ENCODE results near the gene PCDHGA6. TPM values are rescaled to one million over a fixed set of nuclear protein-coding genes. Genes with fewer than 3 reads are reported as not detected.

PCDHGA6 gene
- total and polyA plus RNA-seq, 7 donors = 0.03 to 2.5 (median 1.3) TPM

- Histone ChIP-seq H3K36me3 (ENCODE audit: insufficient read depth in 1 of 2, low read depth in 1 of 2) (no peaks in the 10 kb centered on the region), H3K27ac (no peak overlapping the region), H3K27me3 (ENCODE audit: insufficient read depth in 3 of 3, low read length in 2 of 3) (peaks cover 0 to 9% (median 6%) of the 10 kb centered on the region in 3 donors), H3K9me3 (peaks cover 10% of the 10 kb centered on the region), H3K4me3 (no peak overlapping the region), H3K4me1 (no peaks in the 10 kb centered on the region)
- WGBS, 3 donors = 55 to 59% (median 57%) methylated on average over 53 of the region's 53 CpGs
- intact Hi-C loops (cut with DNase I) = loop anchor here in 1 of 2 donors (5.0 kb wide), 1 partner anchor 44 kb away; no protein-coding TSS in a partner anchor
- TF ChIP-seq, protein P1, sequence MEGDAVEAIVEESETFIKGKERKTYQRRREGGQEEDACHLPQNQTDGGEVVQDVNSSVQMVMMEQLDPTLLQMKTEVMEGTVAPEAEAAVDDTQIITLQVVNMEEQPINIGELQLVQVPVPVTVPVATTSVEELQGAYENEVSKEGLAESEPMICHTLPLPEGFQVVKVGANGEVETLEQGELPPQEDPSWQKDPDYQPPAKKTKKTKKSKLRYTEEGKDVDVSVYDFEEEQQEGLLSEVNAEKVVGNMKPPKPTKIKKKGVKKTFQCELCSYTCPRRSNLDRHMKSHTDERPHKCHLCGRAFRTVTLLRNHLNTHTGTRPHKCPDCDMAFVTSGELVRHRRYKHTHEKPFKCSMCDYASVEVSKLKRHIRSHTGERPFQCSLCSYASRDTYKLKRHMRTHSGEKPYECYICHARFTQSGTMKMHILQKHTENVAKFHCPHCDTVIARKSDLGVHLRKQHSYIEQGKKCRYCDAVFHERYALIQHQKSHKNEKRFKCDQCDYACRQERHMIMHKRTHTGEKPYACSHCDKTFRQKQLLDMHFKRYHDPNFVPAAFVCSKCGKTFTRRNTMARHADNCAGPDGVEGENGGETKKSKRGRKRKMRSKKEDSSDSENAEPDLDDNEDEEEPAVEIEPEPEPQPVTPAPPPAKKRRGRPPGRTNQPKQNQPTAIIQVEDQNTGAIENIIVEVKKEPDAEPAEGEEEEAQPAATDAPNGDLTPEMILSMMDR (IDR thresholded peaks at IDR 0.05) = no peak
- ATAC-seq (no peak), DNase-seq (no peak)
Measured at GRCh38 chr5:141427783-141428426, 54.2 kb downstream of the PCDHGA6 start.

Other genes starting within 250 kb of the PCDHGA6 start
Only the 30 nearest of the 36 such genes appear.
- under 1 TPM in 3 of 4 donors, not detected in 1; 0.15 to 0.58 (median 0.20) TPM for gene PCDHB9, start 186.7 kb upstream of the PCDHGA6 start, total RNA-seq
- under 1 TPM; 0.09 to 0.15 (median 0.13) TPM for gene PCDHB9, start 186.7 kb upstream of the PCDHGA6 start, polyA plus RNA-seq
- gene PCDHB10, start 181.5 kb upstream of the PCDHGA6 start, total RNA-seq = under 1 TPM; 0.26 to 0.29 (median 0.26) TPM
- under 1 TPM; 0.13 to 0.17 (median 0.14) TPM for gene PCDHB10, start 181.5 kb upstream of the PCDHGA6 start, polyA plus RNA-seq
- 1 to 10 TPM in 2 of 4 donors, under 1 TPM in 2; 0.86 to 1.8 (median 1.1) TPM for gene PCDHB11, start 174.3 kb upstream of the PCDHGA6 start, total RNA-seq
- gene PCDHB11, start 174.3 kb upstream of the PCDHGA6 start, polyA plus RNA-seq = under 1 TPM; 0.08 to 0.13 (median 0.13) TPM
- gene PCDHB12, start 165.2 kb upstream of the PCDHGA6 start, total RNA-seq = under 1 TPM; 0.44 to 0.96 (median 0.83) TPM
- gene PCDHB12, start 165.2 kb upstream of the PCDHGA6 start, polyA plus RNA-seq = under 1 TPM; 0.10 to 0.21 (median 0.21) TPM
- gene PCDHB13, start 160.0 kb upstream of the PCDHGA6 start, total RNA-seq = under 1 TPM; 0.44 to 0.81 (median 0.62) TPM
- under 1 TPM; 0.06 to 0.26 (median 0.18) TPM for gene PCDHB13, start 160.0 kb upstream of the PCDHGA6 start, polyA plus RNA-seq
- under 1 TPM; 0.48 to 0.75 (median 0.50) TPM for gene PCDHB14, start 150.5 kb upstream of the PCDHGA6 start, total RNA-seq
- gene PCDHB14, start 150.5 kb upstream of the PCDHGA6 start, polyA plus RNA-seq = under 1 TPM; 0.20 to 0.51 (median 0.32) TPM
- 1 to 10 TPM in 2 of 4 donors, under 1 TPM in 2; 0.50 to 2.5 (median 0.91) TPM for gene PCDHB15, start 128.5 kb upstream of the PCDHGA6 start, total RNA-seq
- gene PCDHB15, start 128.5 kb upstream of the PCDHGA6 start, polyA plus RNA-seq = under 1 TPM; 0.44 to 0.58 (median 0.45) TPM
- under 1 TPM in 2 of 4 donors, not detected in 2; 0.19 to 0.32 TPM for gene SLC25A2, start 69.8 kb upstream of the PCDHGA6 start, total RNA-seq
- gene SLC25A2, start 69.8 kb upstream of the PCDHGA6 start, polyA plus RNA-seq = under 1 TPM in 1 of 3 donors, not detected in 2; 0.04 TPM
- gene TAF7, start 53.1 kb upstream of the PCDHGA6 start, total RNA-seq = 100 to 1,000 TPM in 2 of 4 donors, 10 to 100 TPM in 2; 92.9 to 139 (median 117) TPM
- 100 to 1,000 TPM; 112 to 249 (median 139) TPM for gene TAF7, start 53.1 kb upstream of the PCDHGA6 start, polyA plus RNA-seq
- gene PCDHGA1, start 43.4 kb upstream of the PCDHGA6 start, total RNA-seq = 1 to 10 TPM in 1 of 4 donors, under 1 TPM in 3; 0.51 to 1.4 (median 0.65) TPM
- 1 to 10 TPM in 1 of 3 donors, under 1 TPM in 2; 0.27 to 2.1 (median 0.56) TPM for gene PCDHGA1, start 43.4 kb upstream of the PCDHGA6 start, polyA plus RNA-seq
- 1 to 10 TPM; 1.2 to 1.8 (median 1.6) TPM for gene PCDHGA2, start 35.1 kb upstream of the PCDHGA6 start, total RNA-seq
- 1 to 10 TPM in 1 of 3 donors, under 1 TPM in 2; 0.22 to 1.1 (median 0.25) TPM for gene PCDHGA2, start 35.1 kb upstream of the PCDHGA6 start, polyA plus RNA-seq
- gene PCDHGA3, start 30.1 kb upstream of the PCDHGA6 start, total RNA-seq = 1 to 10 TPM in 3 of 4 donors, under 1 TPM in 1; 0.97 to 2.4 (median 1.7) TPM
- under 1 TPM; 0.33 to 0.67 (median 0.34) TPM for gene PCDHGA3, start 30.1 kb upstream of the PCDHGA6 start, polyA plus RNA-seq
- 1 to 10 TPM in 2 of 4 donors, under 1 TPM in 2; 0.71 to 1.8 (median 1.2) TPM for gene PCDHGB1, start 23.8 kb upstream of the PCDHGA6 start, total RNA-seq
- under 1 TPM; 0.08 to 0.22 (median 0.12) TPM for gene PCDHGB1, start 23.8 kb upstream of the PCDHGA6 start, polyA plus RNA-seq
- gene PCDHGA4, start 18.9 kb upstream of the PCDHGA6 start, total RNA-seq = 1 to 10 TPM in 3 of 4 donors, under 1 TPM in 1; 0.84 to 2.4 (median 2.2) TPM
- gene PCDHGA4, start 18.9 kb upstream of the PCDHGA6 start, polyA plus RNA-seq = under 1 TPM; 0.14 to 0.47 (median 0.40) TPM
- gene PCDHGB2, start 13.9 kb upstream of the PCDHGA6 start, total RNA-seq = 1 to 10 TPM; 1.2 to 2.4 (median 1.9) TPM
- gene PCDHGB2, start 13.9 kb upstream of the PCDHGA6 start, polyA plus RNA-seq = under 1 TPM; 0.10 to 0.67 (median 0.65) TPM
- gene PCDHGA5, start 9.7 kb upstream of the PCDHGA6 start, total RNA-seq = 1 to 10 TPM in 2 of 4 donors, under 1 TPM in 2; 0.84 to 2.0 (median 1.2) TPM
- under 1 TPM; 0.07 to 0.38 (median 0.35) TPM for gene PCDHGA5, start 9.7 kb upstream of the PCDHGA6 start, polyA plus RNA-seq
- 1 to 10 TPM in 3 of 4 donors, under 1 TPM in 1; 0.92 to 2.0 (median 1.2) TPM for gene PCDHGB3, start 3.6 kb upstream of the PCDHGA6 start, total RNA-seq
- under 1 TPM; 0.17 to 0.44 (median 0.35) TPM for gene PCDHGB3, start 3.6 kb upstream of the PCDHGA6 start, polyA plus RNA-seq
- gene PCDHGA7, start 8.9 kb downstream of the PCDHGA6 start, total RNA-seq = 1 to 10 TPM in 2 of 4 donors, under 1 TPM in 2; 0.97 to 2.2 (median 1.1) TPM
- under 1 TPM; 0.07 to 0.35 (median 0.35) TPM for gene PCDHGA7, start 8.9 kb downstream of the PCDHGA6 start, polyA plus RNA-seq
- gene PCDHGB4, start 13.8 kb downstream of the PCDHGA6 start, total RNA-seq = 1 to 10 TPM in 3 of 4 donors, under 1 TPM in 1; 0.99 to 3.0 (median 2.0) TPM
- gene PCDHGB4, start 13.8 kb downstream of the PCDHGA6 start, polyA plus RNA-seq = under 1 TPM; 0.24 to 0.52 (median 0.49) TPM
- gene PCDHGA8, start 18.7 kb downstream of the PCDHGA6 start, total RNA-seq = 1 to 10 TPM in 3 of 4 donors, under 1 TPM in 1; 0.82 to 1.6 (median 1.3) TPM
- under 1 TPM; 0.04 to 0.30 (median 0.26) TPM for gene PCDHGA8, start 18.7 kb downstream of the PCDHGA6 start, polyA plus RNA-seq
- 1 to 10 TPM; 2.7 to 5.1 (median 4.0) TPM for gene PCDHGB5, start 24.1 kb downstream of the PCDHGA6 start, total RNA-seq
- gene PCDHGB5, start 24.1 kb downstream of the PCDHGA6 start, polyA plus RNA-seq = 1 to 10 TPM in 1 of 3 donors, under 1 TPM in 2; 0.61 to 1.4 (median 0.95) TPM
- 1 to 10 TPM; 1.5 to 3.5 (median 1.9) TPM for gene PCDHGA9, start 28.9 kb downstream of the PCDHGA6 start, total RNA-seq
- gene PCDHGA9, start 28.9 kb downstream of the PCDHGA6 start, polyA plus RNA-seq = under 1 TPM; 0.11 to 0.42 (median 0.36) TPM
- gene PCDHGB6, start 34.1 kb downstream of the PCDHGA6 start, total RNA-seq = 1 to 10 TPM; 2.0 to 4.1 (median 2.9) TPM
- gene PCDHGB6, start 34.1 kb downstream of the PCDHGA6 start, polyA plus RNA-seq = under 1 TPM; 0.46 to 0.83 (median 0.82) TPM
- 1 to 10 TPM in 3 of 4 donors, under 1 TPM in 1; 0.86 to 3.9 (median 2.8) TPM for gene PCDHGA10, start 39.1 kb downstream of the PCDHGA6 start, total RNA-seq
- under 1 TPM; 0.27 to 0.56 (median 0.39) TPM for gene PCDHGA10, start 39.1 kb downstream of the PCDHGA6 start, polyA plus RNA-seq
- gene PCDHGB7, start 43.8 kb downstream of the PCDHGA6 start, total RNA-seq = 1 to 10 TPM; 3.8 to 7.2 (median 5.7) TPM
- 1 to 10 TPM in 1 of 3 donors, under 1 TPM in 2; 0.70 to 1.1 (median 0.90) TPM for gene PCDHGB7, start 43.8 kb downstream of the PCDHGA6 start, polyA plus RNA-seq
- 1 to 10 TPM in 3 of 4 donors, under 1 TPM in 1; 0.94 to 4.4 (median 2.9) TPM for gene PCDHGA11, start 47.2 kb downstream of the PCDHGA6 start, total RNA-seq
- under 1 TPM; 0.21 to 0.72 (median 0.45) TPM for gene PCDHGA11, start 47.2 kb downstream of the PCDHGA6 start, polyA plus RNA-seq
- gene PCDHGA12, start 56.6 kb downstream of the PCDHGA6 start, total RNA-seq = 1 to 10 TPM; 2.6 to 6.9 (median 3.6) TPM
- gene PCDHGA12, start 56.6 kb downstream of the PCDHGA6 start, polyA plus RNA-seq = under 1 TPM; 0.38 to 0.56 (median 0.39) TPM
- gene PCDHGC3, start 102.1 kb downstream of the PCDHGA6 start, total RNA-seq = 10 to 100 TPM in 3 of 4 donors, 1 to 10 TPM in 1; 7.3 to 25.2 (median 14.2) TPM
- gene PCDHGC3, start 102.1 kb downstream of the PCDHGA6 start, polyA plus RNA-seq = 10 to 100 TPM in 1 of 3 donors, 1 to 10 TPM in 2; 8.6 to 22.3 (median 9.0) TPM
- 1 to 10 TPM in 1 of 4 donors, under 1 TPM in 3; 0.36 to 1.2 (median 0.65) TPM for gene PCDHGC4, start 111.1 kb downstream of the PCDHGA6 start, total RNA-seq
- under 1 TPM in 2 of 3 donors, not detected in 1; 0.06 to 0.18 TPM for gene PCDHGC4, start 111.1 kb downstream of the PCDHGA6 start, polyA plus RNA-seq
- 1 to 10 TPM in 1 of 4 donors, under 1 TPM in 3; 0.49 to 1.2 (median 0.65) TPM for gene PCDHGC5, start 115.2 kb downstream of the PCDHGA6 start, total RNA-seq
- under 1 TPM in 2 of 3 donors, not detected in 1; 0.08 to 0.95 TPM for gene PCDHGC5, start 115.2 kb downstream of the PCDHGA6 start, polyA plus RNA-seq